GM19395 (cell line): Measurements from ENCODE around the gene PLA2G15.

Experiments
- ATAC-seq: cut with Tn5 transposase; IDR thresholded peaks from one replicate; pipeline ENCODE4 v1.9.1; 2021; ENCODE audit warnings: mild to moderate bottlenecking, moderate library complexity; ENCODE audit not compliant: unreplicated experiment

PLA2G15 gene, protein sequence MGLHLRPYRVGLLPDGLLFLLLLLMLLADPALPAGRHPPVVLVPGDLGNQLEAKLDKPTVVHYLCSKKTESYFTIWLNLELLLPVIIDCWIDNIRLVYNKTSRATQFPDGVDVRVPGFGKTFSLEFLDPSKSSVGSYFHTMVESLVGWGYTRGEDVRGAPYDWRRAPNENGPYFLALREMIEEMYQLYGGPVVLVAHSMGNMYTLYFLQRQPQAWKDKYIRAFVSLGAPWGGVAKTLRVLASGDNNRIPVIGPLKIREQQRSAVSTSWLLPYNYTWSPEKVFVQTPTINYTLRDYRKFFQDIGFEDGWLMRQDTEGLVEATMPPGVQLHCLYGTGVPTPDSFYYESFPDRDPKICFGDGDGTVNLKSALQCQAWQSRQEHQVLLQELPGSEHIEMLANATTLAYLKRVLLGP

DNA sequence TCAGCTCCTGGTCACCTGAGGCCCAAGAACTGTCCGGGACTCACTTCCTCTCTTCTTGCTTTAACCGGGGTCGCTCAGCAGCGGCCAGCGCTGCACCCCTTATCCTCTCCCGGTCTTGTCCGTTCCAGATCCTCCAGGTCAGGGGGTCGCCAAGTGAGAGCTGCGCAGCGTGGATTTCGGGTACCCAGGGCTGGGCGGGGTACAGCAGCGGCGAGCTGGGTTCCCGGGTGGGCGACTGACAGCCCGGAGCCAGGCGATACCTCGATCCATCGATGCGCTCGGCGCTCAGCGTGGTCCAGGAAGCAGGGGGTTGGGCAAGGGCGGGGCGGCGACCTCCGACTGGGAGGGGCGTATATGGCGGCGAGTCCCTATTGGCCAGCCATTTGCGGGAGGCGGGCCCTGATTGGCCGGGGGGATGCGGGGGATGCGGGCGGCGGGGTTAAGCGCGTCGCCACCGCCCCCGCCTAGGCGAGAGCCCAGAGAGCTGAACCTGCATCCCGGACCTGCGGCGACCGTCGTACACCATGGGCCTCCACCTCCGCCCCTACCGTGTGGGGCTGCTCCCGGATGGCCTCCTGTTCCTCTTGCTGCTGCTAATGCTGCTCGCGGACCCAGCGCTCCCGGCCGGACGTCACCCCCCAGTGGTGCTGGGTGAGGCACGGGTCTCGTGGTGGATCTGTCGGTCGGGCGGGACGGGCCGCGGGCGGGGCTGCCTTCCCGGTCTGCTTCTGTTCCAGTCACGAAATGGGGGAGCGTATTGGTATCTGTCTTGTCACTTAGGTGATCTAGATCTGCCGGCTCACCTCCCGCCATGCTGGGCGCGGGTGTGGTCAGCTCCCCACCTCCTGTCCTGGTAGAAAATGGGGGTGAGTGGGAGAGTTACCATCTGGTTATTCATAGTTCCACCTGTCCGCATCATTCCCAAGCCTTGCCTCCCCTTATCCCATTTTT lies at the start of gene PLA2G15:
TSS of gene PLA2G15 (plus strand) at position 471 of the 951 bp plus-strand sequence. CDS start at position 525, 54 bp downstream.
- peak; percentile 75 for ATAC-seq

DNA sequence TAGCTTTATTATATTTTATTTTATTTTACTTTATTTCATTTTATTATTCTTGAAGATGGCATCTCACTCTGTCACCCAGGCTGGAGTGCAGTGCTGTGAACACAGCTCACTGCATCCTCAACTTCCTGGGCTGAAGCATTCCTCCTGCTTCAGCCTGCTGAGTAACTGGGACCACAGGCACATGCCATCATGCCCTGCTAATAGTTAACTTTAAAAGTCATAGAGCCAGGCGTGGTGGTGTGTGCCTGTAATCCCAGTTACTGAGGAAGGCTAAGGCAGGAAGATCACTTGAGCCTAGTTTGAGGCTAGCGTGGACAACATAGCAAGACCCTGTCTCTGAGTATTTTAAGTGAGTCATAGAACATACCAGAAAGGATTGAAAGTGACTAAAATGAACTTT lies 47.9 kb upstream of the PLA2G15 start:
- no peak for ATAC-seq

DNA sequence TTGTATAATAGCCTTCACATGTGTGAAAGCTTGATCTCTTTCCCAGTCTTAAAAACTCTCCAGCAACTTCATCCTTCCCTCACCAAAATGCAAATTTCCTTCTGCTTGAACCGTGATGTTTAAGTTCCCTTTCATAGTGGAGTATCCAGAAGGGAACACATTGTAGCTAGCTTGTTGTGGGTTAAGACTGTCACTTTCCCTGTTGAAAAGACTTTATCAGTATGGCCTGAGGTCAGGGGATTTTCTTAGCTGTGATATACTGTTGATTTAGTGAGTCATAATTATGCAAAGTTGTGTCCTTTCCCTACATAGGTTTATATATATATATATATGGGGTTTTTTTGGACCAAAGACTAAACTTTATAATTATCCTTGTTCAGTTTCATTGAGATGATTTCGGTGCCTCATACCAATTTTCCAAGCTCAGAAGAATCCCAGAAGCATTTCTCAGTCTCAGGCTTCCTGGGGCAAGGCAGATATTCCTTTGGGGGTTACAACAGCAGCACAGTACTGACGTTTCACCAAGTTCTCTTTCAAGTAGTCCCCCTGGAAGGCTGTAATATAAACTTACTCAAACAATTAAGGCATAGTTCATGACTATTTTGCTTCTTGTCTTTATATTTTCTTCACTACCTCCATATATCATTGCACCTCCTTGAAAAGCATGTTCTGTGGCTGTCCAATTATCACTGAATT lies 44.9 kb upstream of the PLA2G15 start:
- ATAC-seq = no peak

DNA sequence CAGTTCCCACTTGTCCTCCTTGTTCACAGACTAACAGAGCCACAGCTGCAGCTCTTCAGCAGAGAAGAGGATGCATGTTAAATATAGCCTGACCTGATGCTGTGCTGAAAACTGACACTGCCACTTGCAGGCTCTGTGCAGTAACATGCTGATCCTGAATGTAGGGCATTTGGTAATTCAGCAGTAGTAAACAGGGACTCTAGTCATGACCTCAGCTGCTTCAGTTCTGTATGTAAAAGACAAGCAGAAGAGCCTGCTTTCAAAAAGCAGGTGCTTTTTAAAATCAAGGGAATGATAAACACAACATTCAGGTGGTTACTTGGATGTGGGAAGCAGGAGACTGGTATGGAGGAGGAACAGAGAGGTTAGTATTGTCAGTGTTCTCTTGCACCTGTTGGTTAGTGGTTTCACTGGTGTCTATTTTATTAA lies 43.1 kb upstream of the PLA2G15 start:
- no peak for ATAC-seq

DNA sequence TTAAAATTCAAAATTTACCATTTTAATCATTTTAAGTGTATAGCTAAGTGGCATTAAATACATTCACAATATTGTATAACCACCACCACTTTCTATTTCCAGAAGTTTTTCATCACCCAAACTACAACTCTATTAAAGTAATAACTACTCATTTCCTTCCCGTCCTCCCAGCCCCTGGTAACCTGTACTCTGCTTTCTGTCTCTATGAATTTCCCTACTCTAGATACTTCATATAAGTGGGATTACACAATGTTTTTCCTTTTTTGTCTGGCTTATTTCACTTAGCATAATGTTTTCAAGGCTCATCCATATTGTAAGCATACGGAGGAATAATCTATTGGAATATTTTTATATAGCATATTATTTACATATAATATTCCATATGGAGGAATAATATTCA lies 38.9 kb upstream of the PLA2G15 start:
- no peak for ATAC-seq

DNA sequence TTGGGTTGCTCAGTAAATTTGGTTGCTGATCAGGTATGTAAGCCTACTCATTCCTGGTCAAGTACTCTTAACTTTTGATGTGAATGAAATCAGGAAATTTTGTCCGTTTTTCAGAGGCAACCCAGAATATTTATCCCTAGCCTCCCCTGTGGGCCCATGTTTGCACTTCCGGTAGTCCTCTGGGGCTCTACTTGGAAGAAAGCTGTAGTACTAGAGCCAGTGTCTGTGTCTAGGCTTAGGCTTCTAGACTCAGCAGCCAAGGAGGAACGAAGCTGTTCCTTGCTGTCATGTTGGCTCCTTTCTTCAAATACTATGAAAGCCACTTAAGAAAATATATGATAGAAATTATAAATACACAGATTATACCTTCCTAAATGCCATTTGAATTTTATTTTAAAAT lies 30.4 kb upstream of the PLA2G15 start:
- no peak for ATAC-seq

DNA sequence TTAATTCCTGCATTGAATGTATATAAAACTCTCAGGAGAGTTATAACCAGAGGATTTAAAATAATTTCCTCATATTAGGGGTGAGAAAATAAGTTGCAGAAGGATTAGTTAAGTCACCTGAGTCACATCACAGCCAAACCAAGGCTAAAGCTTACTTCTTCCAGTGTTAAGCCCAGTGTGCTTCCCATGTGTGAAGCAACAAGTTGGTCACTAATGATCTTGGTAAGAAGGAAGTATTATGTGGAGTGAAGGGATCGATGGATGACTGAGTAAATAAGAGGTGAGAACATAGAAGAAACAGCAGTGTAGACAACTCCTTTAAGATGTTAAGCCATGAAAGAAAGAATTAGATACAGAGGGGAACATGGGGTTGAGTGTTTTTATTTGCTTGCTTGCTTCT lies 29.9 kb upstream of the PLA2G15 start:
- ATAC-seq = no peak

DNA sequence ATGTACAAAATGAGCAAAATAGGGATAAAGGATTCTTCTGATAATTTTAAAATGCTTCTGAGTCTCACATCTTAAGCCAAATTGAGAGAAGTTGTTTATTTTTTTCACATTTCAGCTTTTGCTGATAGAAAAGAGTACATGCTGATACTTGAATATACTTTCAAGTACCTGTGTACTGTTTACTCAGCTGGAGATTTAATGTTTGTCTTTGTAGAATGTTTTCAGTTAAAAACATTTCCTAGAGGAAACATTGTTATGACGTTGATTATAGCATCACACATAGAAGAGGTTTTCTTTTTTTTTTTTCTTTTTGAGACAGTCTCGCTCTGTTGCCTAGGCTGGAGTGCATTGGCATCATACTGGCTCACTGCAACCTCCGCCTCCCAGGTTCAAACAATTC lies 28.9 kb upstream of the PLA2G15 start:
- no peak for ATAC-seq

DNA sequence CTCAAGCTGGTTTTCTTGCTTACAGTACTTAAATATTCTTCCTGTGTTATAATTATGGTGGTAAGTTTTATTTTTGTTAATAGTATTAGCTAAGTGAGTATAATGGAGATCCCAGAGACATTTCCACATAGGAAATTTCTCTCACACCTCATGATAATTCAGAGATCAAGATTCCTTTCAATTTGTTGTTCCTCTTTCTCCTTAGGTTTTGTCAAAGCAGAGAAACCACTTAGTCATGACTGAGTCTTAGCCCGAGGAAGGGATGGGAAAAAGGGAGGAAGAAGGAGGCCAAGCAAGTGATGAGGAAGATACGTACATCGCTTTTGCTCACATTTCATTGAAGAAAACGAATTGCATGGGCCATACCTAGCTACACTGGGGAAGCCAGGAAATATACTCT lies 27.7 kb upstream of the PLA2G15 start:
- ATAC-seq = no peak

DNA sequence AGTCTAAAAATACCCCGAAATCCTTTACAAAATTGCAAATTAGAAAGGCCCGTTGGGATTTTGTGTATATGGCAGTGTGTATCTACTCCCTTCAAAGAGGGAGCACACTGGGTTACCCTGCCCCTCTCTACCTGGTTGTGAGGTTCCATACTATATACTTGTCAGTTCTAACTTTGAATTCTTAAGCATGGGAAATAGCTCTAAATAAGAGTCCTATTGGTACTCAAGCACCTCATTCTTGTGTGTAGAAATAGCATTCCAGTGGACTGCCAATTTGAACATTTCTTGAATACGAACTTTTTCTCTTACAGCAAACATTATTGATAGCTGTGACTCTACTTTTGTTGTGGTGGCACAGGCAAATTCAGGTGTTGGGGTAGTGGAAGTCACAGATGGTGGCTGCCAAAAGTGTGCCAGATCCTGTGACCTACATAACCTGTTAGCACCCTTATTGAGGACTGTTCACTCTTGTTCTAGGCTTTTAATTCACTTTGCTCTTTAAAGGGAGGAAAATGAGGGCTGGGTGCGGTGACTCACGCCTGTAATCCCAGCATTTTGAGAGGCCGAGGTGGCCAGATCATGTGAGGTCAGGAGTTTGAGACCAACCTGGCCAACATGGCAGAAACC lies 25.3 kb upstream of the PLA2G15 start:
- no peak for ATAC-seq

DNA sequence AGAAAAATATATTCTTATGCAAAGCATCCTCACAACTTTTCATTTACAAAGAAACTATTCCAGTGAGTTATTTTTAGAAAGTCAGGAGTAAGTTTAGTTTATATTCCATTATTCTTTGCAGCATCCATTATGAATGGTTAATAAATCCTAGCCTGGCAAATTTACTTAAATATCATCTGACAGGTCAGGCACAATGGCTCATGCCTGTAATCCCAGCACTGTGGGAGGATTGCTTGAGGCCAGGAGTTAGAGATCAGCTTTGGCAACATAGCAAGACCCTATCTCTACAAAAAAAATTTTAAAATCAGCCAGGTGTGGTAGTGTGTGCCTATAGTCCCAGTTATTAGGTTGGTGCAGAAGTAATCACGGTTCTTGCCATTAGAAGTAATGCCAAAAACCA lies 22.1 kb upstream of the PLA2G15 start:
- ATAC-seq = no peak

DNA sequence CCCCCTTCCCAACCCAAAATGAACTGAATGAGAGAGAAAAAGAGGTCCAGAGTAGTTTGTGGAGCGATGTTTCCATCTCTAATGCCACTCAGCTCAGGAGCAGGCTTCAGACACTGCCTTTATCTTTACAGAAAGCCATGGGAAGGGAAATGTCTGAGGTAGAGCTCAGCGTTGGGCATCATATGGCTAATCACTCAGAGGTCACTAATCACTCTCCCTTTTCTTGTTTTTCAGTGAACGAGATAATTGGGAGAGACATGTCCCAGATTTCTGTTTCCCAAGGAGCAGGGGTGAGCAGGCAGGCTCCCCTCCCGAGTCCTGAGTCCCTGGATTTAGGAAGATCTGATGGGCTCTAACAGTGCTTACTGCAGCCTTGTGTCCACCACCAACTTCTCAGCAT lies 19.1 kb upstream of the PLA2G15 start:
- no peak for ATAC-seq

DNA sequence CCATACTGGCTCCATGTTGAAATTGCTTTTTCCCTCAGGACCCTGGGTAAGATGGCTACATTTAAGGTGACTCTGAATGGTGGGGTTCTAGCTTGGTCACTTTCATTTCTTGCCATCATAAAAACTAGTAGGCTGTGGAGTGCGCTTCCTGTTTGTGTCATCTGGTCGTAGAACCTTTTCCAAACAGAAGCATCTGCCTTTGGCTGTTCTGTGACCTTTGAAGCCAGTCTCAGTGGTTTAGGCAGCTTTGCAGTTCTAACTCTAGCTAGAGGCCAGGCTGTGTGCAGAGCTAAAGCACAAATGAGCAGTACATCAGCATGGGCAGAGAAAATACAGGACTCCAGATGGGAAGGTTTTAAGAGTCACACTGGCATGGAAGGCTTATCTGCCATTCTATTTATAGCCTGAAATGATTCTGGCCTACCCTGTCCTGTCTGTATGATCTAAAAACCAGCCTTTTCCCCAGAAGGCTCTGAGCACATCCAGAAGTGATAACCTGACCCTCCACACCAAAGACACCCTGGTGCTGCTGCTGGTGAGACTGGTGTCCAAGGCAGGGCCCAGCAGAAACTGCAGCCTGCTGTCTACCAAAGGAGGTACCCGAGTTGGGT lies 17.9 kb upstream of the PLA2G15 start:
- ATAC-seq = no peak

DNA sequence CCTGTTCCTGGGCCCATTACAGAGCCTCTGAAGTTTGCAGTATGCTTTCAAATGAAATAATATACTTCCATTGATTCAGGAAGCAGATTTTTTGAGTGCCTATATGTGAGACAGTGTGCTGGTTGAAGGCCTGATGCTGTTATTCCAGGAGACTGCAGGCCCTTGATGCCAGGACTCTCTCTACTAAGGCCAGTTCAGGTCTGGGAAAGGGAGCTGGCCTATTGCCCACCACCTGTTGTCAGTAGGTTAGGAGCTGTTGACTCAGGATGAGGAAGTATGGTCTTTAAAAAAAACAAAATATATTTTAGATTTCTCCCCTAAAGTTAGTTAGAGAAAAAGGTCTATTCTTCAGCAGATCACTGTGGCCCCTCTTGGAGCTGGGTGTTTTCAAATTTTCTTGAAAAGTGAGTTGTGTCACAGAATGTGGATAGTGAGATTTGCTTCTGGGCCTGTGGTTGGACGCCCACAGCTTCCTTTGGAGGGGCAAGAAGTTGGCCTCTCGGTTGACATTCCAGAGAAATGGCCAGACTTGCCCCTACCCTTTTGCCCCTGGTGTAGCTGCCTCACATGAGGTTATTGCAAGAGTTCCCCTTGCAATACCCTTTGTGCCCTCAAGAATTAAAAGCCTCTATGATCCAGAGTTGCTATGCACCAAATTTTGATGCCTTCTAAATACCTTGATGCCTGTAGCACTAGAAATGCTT lies 17.2 kb upstream of the PLA2G15 start:
- ATAC-seq = no peak

DNA sequence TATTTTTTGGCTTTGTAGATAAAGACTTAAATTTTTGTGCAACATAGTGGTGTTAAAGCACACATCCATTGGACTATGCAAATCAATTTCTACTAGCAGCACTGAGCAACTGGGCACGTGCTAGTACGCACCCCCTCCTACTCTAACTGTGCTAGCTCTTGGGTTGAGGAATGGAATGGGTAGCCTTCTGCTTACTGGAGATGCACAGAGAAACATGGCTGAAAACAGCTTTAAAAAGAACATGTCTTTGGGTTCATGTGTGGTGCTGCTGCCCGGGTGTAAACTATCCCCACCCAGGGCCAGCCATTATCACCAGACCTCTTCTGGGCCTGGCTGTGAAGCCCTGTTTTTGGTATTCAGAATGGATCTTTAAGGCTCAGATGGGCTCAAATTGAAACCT lies 16.5 kb upstream of the PLA2G15 start:
- ATAC-seq = no peak

DNA sequence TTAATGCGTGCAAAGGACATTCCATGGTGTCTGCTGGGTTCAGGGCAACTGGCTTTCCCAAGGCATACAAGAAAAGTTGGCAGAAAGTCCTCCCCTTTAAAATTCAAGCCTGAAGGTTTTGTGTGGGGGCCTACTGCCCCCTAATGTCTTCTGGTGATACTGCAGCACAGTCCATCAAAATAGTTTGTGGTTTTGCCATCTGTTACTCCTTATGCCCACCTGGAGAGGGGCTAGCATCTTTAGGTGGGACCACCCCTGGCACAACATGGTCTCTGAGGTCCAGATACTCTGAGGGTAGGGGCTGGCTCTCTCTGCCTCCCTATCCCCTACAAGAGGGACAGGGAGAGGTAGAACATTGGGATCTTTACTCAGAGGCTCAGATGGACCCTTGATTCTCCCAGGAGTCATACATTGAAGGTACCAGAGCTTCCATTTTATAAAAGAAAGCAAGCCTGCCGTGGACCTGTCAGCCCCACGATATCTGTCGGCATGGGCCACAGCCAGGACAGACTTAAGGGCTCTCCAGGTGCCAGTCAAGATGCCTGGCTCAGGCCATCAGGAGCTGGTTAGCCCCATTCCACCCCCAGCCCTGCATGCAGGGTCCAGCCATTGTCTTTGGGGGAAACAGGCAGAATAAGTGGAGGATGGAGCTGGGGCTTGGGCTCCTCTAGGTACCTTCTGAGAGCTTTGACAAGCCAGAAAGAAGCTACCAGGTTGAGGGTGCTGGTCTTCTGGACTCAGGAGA lies 15.6 kb upstream of the PLA2G15 start:
- ATAC-seq = no peak

DNA sequence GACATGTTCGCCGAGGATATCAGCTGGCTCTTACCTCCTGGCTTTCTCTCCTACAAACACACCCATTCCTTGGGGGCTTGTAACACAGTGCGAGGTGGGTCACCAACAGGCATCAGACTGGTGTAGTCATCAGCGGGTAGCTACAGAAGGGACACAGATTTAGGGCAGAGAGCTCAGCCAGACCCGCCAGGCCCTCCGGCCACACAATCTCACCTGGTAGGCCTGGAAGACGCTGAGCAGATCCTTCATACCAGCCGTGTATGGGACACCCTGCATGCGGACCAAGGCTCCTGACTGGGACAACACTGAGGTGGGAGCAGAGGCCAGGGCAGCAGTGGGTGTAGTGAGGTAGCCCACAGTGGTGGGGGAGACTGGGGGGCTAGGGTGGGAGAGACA lies 15.0 kb upstream of the PLA2G15 start:
- ATAC-seq = no peak

DNA sequence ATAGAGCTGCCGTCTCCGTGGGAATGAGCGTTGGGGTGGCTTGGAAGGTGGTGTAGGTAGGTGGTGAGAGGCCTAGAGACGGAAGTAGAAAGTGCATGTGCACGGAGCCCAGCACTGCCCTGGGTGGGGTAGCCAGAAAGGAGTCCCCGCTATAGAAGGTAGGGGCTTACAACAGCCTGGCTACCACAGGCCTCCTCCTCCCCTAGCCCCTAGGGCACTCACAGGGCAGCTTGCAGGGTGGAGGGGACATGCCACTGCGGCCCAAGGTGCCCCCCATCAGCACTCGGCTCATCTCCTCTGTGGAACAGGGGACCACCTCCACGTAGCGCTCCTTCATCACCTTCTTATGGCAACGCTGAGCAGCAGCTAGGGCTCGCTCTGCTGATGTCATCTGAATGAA lies 14.2 kb upstream of the PLA2G15 start:
- no peak for ATAC-seq
